GM19372 (cell line): ENCODE measurements around the gene KCNG2.

Experiments used
- ATAC-seq: cut with Tn5 transposase; IDR thresholded peaks from one replicate; pipeline ENCODE4 v1.9.1; 2021; ENCODE audit warnings: mild to moderate bottlenecking, low read depth, moderate library complexity; ENCODE audit not compliant: unreplicated experiment

The KCNG2 gene

GRCh38 chr18:79932907-79933306 lies 135.2 kb downstream of the KCNG2 start:
- no peak for ATAC-seq

- ATAC-seq: no peak
These were observed 136.0 kb downstream of the KCNG2 start for GRCh38 chr18:79933765-79934164.

- ATAC-seq: no peak
These were observed 136.8 kb downstream of the KCNG2 start for GRCh38 chr18:79934311-79935097.

DNA sequence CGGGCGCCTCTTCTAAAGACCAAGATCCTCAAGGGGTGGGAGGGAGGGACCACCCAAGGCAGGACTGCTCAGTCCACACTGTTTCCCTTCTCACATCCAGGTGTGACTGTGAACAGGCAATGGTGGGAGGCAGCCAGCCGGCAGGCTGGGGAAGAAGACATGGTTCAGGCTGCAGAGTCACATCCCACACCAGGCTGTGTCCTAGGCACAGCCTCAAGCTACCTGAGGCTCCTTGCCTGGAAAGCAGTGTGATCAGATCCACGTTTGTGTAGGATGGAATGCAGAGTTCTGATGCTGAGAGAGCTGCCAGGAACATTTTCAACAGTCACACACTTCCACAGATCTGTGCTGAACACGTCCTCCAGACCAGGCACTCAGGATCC lies 137.4 kb downstream of the KCNG2 start:
- no peak for ATAC-seq

DNA sequence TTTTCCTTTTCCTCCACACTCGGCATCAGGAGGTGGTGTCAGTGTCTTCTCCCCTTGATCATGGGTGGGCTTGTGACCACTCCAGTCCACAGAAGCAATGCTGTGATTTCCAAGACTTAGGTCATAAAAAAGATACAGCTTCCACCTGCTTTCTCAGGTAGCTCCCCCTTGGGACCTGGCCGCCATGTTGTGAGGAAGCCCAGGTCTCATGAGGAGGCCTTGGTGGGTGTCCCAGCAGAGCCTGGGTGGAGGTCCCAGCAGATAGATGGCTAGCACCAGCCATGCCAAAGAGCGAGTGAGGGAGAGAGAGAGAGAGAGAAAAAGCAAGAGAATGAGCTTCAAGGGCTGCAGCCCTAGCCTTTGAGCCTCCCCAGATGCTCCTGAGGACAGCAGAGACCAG lies 137.8 kb downstream of the KCNG2 start:
- ATAC-seq: no peak

- ATAC-seq: no peak
These were observed 138.2 kb downstream of the KCNG2 start for GRCh38 chr18:79935925-79936324.

GRCh38 chr18:79936641-79937040 lies 138.9 kb downstream of the KCNG2 start:
- no peak for ATAC-seq

DNA sequence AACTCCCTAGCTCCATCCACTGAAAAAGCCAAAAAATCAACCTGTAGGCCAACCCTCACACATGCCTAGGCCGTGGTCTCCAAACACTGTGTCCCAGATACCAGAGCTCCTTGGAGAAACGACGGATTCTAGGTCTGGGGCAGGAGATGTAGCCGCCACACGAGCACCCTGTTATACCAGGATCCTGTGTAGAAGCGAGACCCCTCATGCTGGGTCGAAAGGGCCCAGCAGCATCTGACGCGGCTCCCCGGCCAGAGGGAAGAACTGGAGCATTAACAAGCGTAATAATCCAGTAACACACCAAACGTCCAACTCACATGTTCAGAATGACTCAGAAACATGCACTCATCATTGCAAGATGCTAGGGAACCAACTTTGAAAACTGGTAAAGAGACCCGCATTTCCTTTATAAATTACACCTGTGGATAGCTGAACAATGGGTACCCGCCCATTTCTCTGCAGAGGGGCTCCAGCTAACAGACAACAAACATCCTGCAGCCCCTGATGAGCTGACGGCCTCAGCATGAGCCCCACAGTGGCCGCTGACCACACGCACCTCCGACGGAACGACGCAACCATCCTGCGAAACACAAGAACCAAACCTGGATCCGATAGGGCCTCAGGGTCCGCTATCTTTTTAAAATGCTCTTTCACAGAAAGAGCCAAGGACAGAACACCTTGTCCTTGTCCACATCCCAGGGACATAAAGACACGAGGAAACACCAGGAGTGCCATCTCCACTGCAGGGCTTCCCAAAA lies 139.5 kb downstream of the KCNG2 start:
- ATAC-seq: no peak

DNA sequence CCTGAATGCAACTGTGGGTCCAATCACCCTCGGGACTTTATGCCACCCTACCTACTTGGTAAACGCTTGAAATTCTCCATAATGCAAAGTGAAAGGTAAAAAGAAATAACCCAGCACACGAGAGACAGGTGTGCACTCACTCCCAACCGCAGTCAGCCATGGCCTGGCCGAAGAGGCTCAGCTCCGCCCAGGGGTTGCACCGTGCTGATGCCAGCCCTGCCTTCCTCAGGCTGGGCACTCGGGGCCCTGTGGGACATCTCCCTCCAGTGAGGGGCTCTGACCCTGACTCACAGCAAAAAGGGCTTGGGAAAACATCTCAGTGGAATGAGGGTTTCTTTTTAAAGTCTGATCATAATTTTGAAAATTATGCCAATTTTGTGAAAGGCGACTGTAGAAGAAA lies 140.5 kb downstream of the KCNG2 start:
- ATAC-seq: no peak

- ATAC-seq: no peak
These were observed 141.4 kb downstream of the KCNG2 start for GRCh38 chr18:79939096-79939495.

DNA sequence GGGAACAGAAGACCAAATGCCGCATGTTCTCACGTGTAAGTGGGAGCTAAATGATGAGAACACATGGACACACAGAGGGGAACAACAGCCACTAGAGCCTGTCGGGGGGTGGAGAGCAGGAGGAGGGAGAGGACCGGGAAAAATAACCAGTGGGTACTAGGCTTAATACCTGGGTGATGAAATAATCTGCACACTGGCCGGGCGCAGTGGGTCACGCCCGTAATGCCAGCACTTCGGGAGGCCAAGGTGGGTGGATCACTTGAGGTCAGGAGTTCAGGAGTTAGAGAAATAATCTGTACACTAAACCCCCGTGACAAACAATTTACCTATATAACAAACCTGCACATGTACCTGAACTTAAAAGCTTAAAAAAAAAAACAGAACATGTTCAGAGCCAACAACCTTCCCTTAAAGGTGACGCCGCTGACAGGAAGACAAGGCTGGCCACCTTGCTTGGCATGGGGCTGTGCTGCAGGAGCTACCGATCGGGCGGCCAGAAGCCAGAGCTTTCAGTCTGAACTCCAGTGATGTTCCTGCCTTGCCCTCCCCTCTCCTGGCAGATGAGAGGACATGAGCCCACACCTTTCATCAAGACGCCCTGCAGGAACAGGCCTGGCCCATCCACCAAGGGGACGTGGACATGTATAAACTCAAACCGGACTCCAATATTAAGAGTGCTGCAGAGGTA lies 142.5 kb downstream of the KCNG2 start:
- no peak for ATAC-seq

GRCh38 chr18:79940814-79941472 lies 143.2 kb downstream of the KCNG2 start:
- no peak for ATAC-seq

DNA sequence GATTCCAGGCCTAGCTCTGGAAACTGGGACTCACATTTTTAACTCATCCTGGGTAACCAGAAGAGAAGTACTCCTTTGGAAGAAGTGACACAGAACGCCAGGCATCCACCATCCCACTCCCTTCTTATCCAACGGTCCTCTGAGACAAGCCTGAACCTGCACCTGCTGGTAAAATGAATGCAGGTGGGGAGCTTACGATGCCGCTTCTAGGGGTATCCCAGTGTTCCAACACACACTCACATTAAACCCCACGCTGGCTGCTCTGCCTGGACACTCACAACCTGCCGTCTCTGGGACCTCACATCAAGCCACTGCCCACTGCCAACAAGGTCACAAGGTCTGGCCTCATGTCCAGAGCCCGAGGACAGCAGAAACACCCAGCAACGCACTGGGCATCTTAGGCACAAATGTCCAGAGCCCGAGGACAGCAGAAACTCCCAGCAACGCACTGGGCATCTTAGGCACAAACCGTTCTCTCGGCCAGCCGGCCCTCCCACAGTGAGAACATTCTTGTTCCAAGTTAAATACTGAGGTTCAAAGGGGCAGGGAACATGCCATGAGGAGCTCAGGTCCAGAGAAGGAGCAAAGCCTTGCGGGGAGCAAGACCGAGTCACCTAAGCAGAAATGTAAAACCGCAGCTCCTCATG lies 143.9 kb downstream of the KCNG2 start:
- ATAC-seq: no peak

DNA sequence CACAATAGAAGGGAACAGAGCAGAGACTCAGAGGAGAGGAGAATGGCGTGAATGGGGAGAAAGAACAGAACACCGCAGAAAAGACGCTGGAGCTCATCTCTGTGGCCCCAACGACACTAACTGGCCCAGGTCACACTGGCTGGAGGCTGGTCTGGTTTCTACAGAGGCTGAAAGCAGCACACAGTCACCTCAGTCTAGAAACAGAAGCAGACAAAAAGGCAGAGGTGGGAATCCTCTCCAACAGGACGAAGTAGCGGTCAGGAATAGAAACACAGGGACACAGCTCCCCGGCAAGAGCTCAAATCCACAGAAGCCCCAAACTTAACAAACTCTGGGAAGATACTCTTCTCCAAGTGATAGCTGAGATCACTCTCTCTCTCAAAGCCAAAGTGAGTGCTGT lies 144.5 kb downstream of the KCNG2 start:
- no peak for ATAC-seq

DNA sequence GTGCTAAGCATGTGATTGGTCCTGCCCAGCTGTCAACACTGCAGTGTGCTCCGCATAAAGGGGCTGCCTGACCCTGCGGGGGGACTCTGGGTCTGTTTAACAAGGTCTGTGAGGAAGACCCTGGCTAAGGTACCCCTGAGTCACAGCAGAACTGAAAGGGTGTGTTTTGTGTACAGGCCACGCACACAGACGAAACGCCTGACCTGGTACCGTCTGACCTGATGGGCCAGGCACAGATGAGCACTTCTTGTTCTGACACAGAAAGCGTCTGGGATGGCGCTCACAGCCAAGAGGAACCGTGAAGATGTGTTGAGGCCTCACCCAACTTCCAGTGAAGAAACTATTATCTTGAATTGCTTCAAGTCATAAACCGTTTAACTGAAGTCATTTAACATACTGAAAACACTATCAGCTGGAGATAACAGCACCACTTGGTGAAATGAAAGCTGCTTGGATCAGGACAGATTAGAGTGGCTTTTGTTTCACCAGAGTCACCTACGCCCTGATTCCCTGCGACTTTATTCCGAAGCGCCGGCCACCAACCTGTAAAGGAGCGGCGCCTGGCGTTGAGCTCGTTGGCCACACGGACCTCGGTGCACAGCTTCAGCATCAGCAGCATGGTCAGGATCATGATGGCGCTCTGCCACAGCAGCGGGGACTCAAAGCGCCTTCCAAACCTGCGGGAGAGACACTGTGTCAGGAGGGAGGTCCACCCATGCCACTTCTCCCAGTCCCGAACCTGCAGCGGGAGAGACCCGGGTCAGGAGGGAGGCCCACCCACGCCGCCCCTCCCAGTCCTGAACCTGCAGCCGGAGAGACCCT lies 145.3 kb downstream of the KCNG2 start:
- ATAC-seq: no peak

- ATAC-seq: no peak
These were observed 145.9 kb downstream of the KCNG2 start for GRCh38 chr18:79943608-79944125.

GRCh38 chr18:79944126-79944731 lies 146.5 kb downstream of the KCNG2 start:
- ATAC-seq: no peak

- ATAC-seq: no peak
These were observed 147.0 kb downstream of the KCNG2 start for GRCh38 chr18:79944746-79945117.
